ENCODE results near the gene DUSP16. TPM values are rescaled to one million over a fixed set of nuclear protein-coding genes. Genes with fewer than 3 reads are reported as not detected.

DUSP16 gene
- total RNA-seq, 1 experiment from 2014 or later: 51.9 TPM

- ChIA-PET POLR2A (interaction anchor here (0.6 to 0.7 kb wide), 2 partner anchors 24 to 88 kb away, joined by 4 read pairs; no protein-coding TSS in a partner anchor), CTCF (interaction anchor here (0.6 kb wide), 2 partner anchors 276 to 675 kb away, joined by 3 read pairs; no protein-coding TSS in a partner anchor)
- Mint-ChIP-seq H3K4me1 (peaks cover 18% of the 10 kb centered on the region), H3K27ac (no peak overlapping the region), H3K36me3 (no peaks in the 10 kb centered on the region), H3K27me3 (ENCODE audit: low read depth) (no peaks in the 10 kb centered on the region), H3K9me3 (no peaks in the 10 kb centered on the region), H3K4me3 (no peak overlapping the region)
- DNase-seq (ENCODE audit: low spot score) (no peak), ATAC-seq (no peak)
- TF ChIP-seq USF2 (CRISPR knock-in tag; IDR thresholded peaks at IDR 0.05) (no peak), USF1 (CRISPR knock-in tag; IDR thresholded peaks at IDR 0.05) (no peak), ZNF416 (CRISPR knock-in tag; IDR thresholded peaks at IDR 0.05) (no peak)
Measured at GRCh38 chr12:12460935-12461922, 101.4 kb downstream of the DUSP16 start.

DNA sequence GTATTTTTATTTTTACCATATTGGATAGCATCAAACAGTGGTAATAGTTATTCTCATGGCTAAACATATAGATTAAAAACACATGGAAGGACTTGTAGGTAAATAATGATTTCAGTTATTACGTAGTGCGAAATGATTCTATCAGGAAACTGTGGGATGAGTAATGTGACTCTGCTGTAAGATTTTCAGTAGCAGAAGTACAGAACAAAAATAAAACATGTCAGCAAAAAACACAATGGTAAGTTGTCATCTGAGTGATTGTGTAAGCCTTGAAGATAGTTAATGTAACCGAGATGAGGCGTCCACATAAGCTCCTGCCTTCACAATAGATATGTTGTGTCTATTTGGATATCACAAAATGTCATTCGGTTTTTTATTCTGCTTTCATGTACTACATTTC lies 106.0 kb downstream of the DUSP16 start:
- CTCF ChIA-PET: no interaction called here
- peaks cover 19% of the 10 kb centered on the region for H3K4me1 Mint-ChIP-seq
- no peaks in the 10 kb centered on the region for H3K9me3 Mint-ChIP-seq
- POLR2A ChIA-PET: no interaction called here
- DNase-seq (ENCODE audit: low spot score) (no peak), ATAC-seq (no peak)
- TF ChIP-seq ESRRA (CRISPR knock-in tag; IDR thresholded peaks at IDR 0.05; ENCODE audit: borderline replicate concordance): no peak
- TF ChIP-seq TEAD4 (CRISPR knock-in tag; IDR thresholded peaks at IDR 0.05): no peak
- TF ChIP-seq USF2 (CRISPR knock-in tag; IDR thresholded peaks at IDR 0.05): no peak
- no peak for TF ChIP-seq ZNF263 (CRISPR knock-in tag; IDR thresholded peaks at IDR 0.05; ENCODE audit: low read depth)
- no peak for TF ChIP-seq ELF4 (CRISPR knock-in tag; IDR thresholded peaks at IDR 0.05; ENCODE audit: low read depth)
- TF ChIP-seq, protein P1, sequence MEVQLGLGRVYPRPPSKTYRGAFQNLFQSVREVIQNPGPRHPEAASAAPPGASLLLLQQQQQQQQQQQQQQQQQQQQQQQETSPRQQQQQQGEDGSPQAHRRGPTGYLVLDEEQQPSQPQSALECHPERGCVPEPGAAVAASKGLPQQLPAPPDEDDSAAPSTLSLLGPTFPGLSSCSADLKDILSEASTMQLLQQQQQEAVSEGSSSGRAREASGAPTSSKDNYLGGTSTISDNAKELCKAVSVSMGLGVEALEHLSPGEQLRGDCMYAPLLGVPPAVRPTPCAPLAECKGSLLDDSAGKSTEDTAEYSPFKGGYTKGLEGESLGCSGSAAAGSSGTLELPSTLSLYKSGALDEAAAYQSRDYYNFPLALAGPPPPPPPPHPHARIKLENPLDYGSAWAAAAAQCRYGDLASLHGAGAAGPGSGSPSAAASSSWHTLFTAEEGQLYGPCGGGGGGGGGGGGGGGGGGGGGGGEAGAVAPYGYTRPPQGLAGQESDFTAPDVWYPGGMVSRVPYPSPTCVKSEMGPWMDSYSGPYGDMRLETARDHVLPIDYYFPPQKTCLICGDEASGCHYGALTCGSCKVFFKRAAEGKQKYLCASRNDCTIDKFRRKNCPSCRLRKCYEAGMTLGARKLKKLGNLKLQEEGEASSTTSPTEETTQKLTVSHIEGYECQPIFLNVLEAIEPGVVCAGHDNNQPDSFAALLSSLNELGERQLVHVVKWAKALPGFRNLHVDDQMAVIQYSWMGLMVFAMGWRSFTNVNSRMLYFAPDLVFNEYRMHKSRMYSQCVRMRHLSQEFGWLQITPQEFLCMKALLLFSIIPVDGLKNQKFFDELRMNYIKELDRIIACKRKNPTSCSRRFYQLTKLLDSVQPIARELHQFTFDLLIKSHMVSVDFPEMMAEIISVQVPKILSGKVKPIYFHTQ (CRISPR knock-in tag; IDR thresholded peaks at IDR 0.05): no peak
- TF ChIP-seq ETV6 (CRISPR knock-in tag; IDR thresholded peaks at IDR 0.05): no peak
- no peak for TF ChIP-seq TEAD1 (CRISPR knock-in tag; IDR thresholded peaks at IDR 0.05)
- TF ChIP-seq ZNF416 (CRISPR knock-in tag; IDR thresholded peaks at IDR 0.05): no peak
- TF ChIP-seq ATF3 (CRISPR knock-in tag; conservative IDR thresholded peaks at IDR 0.05): no peak
- TF ChIP-seq, protein P2, sequence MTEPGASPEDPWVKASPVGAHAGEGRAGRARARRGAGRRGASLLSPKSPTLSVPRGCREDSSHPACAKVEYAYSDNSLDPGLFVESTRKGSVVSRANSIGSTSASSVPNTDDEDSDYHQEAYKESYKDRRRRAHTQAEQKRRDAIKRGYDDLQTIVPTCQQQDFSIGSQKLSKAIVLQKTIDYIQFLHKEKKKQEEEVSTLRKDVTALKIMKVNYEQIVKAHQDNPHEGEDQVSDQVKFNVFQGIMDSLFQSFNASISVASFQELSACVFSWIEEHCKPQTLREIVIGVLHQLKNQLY (CRISPR knock-in tag; IDR thresholded peaks at IDR 0.05): no peak
- H3K36me3 Mint-ChIP-seq: no peaks in the 10 kb centered on the region
- H3K27ac Mint-ChIP-seq: no peak overlapping the region
- no peak overlapping the region for H3K4me3 Mint-ChIP-seq
- H3K27me3 Mint-ChIP-seq (ENCODE audit: low read depth): no peaks in the 10 kb centered on the region

GRCh38 chr12:12454315-12454714 lies 108.3 kb downstream of the DUSP16 start:
- no peak for ATAC-seq
- no peak overlapping the region for H3K4me3 Mint-ChIP-seq
- ChIA-PET POLR2A (no interaction called here), CTCF (interaction anchor here (0.9 to 1.0 kb wide), 2 partner anchors 48 to 110 kb away, joined by 3 read pairs; no protein-coding TSS in a partner anchor)
- 0 out of 2 replicates have a peak, but pooled peaks cover 3% of the 10 kb centered on the region for H3K36me3 Mint-ChIP-seq
- no peak for DNase-seq (ENCODE audit: low spot score)
- no peaks in the 10 kb centered on the region for H3K27me3 Mint-ChIP-seq (ENCODE audit: low read depth)
- H3K4me1 Mint-ChIP-seq: peaks cover 10% of the 10 kb centered on the region
- no peak overlapping the region for H3K27ac Mint-ChIP-seq
- H3K9me3 Mint-ChIP-seq: 0 out of 2 replicates have a peak, but pooled peaks cover 3% of the 10 kb centered on the region
- TF ChIP-seq GABPB1 (CRISPR knock-in tag; IDR thresholded peaks at IDR 0.05): no peak
- TF ChIP-seq, protein P3, sequence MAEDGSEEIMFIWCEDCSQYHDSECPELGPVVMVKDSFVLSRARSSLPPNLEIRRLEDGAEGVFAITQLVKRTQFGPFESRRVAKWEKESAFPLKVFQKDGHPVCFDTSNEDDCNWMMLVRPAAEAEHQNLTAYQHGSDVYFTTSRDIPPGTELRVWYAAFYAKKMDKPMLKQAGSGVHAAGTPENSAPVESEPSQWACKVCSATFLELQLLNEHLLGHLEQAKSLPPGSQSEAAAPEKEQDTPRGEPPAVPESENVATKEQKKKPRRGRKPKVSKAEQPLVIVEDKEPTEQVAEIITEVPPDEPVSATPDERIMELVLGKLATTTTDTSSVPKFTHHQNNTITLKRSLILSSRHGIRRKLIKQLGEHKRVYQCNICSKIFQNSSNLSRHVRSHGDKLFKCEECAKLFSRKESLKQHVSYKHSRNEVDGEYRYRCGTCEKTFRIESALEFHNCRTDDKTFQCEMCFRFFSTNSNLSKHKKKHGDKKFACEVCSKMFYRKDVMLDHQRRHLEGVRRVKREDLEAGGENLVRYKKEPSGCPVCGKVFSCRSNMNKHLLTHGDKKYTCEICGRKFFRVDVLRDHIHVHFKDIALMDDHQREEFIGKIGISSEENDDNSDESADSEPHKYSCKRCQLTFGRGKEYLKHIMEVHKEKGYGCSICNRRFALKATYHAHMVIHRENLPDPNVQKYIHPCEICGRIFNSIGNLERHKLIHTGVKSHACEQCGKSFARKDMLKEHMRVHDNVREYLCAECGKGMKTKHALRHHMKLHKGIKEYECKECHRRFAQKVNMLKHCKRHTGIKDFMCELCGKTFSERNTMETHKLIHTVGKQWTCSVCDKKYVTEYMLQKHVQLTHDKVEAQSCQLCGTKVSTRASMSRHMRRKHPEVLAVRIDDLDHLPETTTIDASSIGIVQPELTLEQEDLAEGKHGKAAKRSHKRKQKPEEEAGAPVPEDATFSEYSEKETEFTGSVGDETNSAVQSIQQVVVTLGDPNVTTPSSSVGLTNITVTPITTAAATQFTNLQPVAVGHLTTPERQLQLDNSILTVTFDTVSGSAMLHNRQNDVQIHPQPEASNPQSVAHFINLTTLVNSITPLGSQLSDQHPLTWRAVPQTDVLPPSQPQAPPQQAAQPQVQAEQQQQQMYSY (CRISPR knock-in tag; IDR thresholded peaks at IDR 0.05): no peak
- no peak for TF ChIP-seq ZNF317 (CRISPR knock-in tag; IDR thresholded peaks at IDR 0.05; ENCODE audit: borderline replicate concordance, low read depth)
- TF ChIP-seq ZNF138 (CRISPR knock-in tag; conservative IDR thresholded peaks at IDR 0.05): no peak
- no peak for TF ChIP-seq JAZF1 (CRISPR knock-in tag; IDR thresholded peaks at IDR 0.05)

Measured in WTC11 (cell line).